HEK293T (cell line): Measurements from ENCODE around the gene TMEM61.

Source experiments
- BHLHE40 ChIP-seq: fragments of 450-650 bp; IDR thresholded peaks from 2 replicates; pipeline ENCODE4 v1.6.1; 2016; ENCODE audit warnings: mild to moderate bottlenecking, moderate library complexity, borderline replicate concordance
- CTBP1 ChIP-seq: fragments of 450-650 bp; IDR thresholded peaks from 2 replicates; pipeline ENCODE4 v1.6.1; 2016; ENCODE audit warnings: borderline replicate concordance
- ELF4 ChIP-seq: fragments of 450-650 bp; IDR thresholded peaks from 2 replicates; pipeline ENCODE4 v1.6.1; 2017; ENCODE audit warnings: antibody characterized with exemption
- FOXA1 ChIP-seq: fragments of 450-650 bp; IDR thresholded peaks from 2 replicates; pipeline ENCODE4 v1.6.1; 2016; ENCODE audit warnings: mild to moderate bottlenecking
- FOXK2 ChIP-seq: fragments of 450-650 bp; IDR thresholded peaks from 2 replicates; pipeline ENCODE4 v1.6.1; 2016; ENCODE audit warnings: mild to moderate bottlenecking
- FOXM1 ChIP-seq: fragments of 450-650 bp; IDR thresholded peaks from 2 replicates; pipeline ENCODE4 v1.6.1; 2017; ENCODE audit warnings: mild to moderate bottlenecking, borderline replicate concordance
- HDGF ChIP-seq: fragments of 450-650 bp; IDR thresholded peaks from 2 replicates; pipeline ENCODE4 v1.6.1; 2017; ENCODE audit warnings: antibody characterized with exemption, borderline replicate concordance
- NFRKB ChIP-seq: fragments of 450-650 bp; IDR thresholded peaks from 2 replicates; pipeline ENCODE4 v1.6.1; 2016; ENCODE audit warnings: mild to moderate bottlenecking, moderate library complexity
- SP1 ChIP-seq: fragments of 450-650 bp; IDR thresholded peaks from 2 replicates; pipeline ENCODE4 v1.6.1; 2017
- SUZ12 ChIP-seq: fragments of 450-650 bp; IDR thresholded peaks from 2 replicates; pipeline ENCODE4 v1.6.1; 2016; ENCODE audit warnings: mild to moderate bottlenecking
- TARDBP ChIP-seq: fragments of 450-650 bp; IDR thresholded peaks from 2 replicates; pipeline ENCODE4 v1.6.1; 2016
- ZNF384 ChIP-seq: fragments of 450-650 bp; IDR thresholded peaks from 2 replicates; pipeline ENCODE4 v1.6.1; 2016
- TF ChIP-seq, protein P1 (sequence below): fragments of 450-650 bp; IDR thresholded peaks from 2 replicates; pipeline ENCODE4 v1.6.1; 2016

DNA sequence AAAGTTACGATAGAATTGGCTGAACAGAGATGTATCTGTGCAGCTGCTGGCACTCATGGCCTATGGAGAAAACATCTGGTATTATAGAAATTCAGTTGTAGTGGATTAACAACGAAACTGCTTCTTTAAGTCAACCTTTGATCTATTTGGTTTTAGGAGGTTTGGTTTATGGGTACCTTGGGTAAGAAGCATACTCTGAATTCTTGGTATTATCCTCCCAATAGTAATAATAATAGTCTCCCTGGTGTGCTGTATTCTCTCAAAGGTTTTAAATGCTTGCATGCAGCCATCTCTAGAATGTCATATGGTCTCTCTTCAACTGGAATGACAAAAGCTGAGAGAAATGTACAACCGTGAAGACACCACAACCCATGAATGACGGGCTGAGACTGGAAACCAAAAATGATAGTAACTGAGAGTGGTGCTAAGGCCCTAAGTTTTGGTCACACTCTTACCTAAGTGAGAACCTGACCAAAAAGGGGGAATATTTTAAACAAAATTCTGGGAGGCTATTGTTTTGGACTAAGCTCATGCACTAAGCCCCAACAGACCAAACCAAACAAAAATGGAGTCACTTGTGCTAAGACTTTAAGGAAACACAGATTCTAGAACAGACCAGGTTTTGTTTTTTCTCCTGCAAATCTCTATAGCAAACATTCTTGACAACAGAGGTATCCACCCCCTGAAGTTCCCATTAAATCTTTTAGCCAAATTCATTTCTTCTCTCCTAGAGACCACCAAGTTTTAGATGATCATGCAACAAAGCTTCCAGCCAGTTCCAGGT lies 17.6 kb upstream of the TMEM61 start:
- TF ChIP-seq SP1 = no peak
- no peak for TF ChIP-seq FOXA1
- no peak for TF ChIP-seq TARDBP
- TF ChIP-seq FOXM1 = no peak
- TF ChIP-seq ZNF384 = no peak
- TF ChIP-seq NFRKB = no peak
- no peak for TF ChIP-seq CTBP1
- no peak for TF ChIP-seq SUZ12
- TF ChIP-seq, protein P1, sequence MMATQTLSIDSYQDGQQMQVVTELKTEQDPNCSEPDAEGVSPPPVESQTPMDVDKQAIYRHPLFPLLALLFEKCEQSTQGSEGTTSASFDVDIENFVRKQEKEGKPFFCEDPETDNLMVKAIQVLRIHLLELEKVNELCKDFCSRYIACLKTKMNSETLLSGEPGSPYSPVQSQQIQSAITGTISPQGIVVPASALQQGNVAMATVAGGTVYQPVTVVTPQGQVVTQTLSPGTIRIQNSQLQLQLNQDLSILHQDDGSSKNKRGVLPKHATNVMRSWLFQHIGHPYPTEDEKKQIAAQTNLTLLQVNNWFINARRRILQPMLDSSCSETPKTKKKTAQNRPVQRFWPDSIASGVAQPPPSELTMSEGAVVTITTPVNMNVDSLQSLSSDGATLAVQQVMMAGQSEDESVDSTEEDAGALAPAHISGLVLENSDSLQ = no peak
- no peak for TF ChIP-seq HDGF
- no peak for TF ChIP-seq BHLHE40
- TF ChIP-seq FOXK2 = no peak
- no peak for TF ChIP-seq ELF4
